Measurements from ENCODE around the gene ERFL.

Gene ERFL

DNA sequence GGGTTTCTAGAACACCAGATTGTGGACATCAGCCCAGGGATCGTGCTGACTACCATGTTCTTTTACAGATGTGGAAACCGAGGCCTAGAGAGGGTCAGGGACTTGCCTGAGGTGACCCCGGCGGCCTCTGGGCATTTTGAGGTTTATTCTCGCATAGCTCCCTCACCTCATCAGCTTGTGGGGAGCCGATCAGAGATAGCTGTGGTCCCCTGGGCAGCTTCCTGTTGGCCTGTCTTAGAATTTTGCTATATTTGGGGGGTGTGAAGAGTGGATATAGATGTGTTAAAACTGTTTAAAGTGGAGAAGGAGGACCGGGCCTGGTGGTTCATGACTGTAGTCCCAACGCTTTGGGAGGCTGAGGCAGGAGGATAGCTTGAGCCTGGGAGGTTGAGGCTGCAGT lies 38.4 kb downstream of the ERFL start:
- Histone ChIP-seq H3K4me3 (ENCODE audit: low read depth, low read length) (no peak overlapping the region), H3K36me3 (ENCODE audit: control insufficient read depth, insufficient read depth, low read length) (peaks cover 9% of the 10 kb centered on the region; the same call in 1 of the 2 replicates), H3K27ac (ENCODE audit: low read depth, low read length) (no peak overlapping the region), H3K9ac (ENCODE audit: low read length) (no peak overlapping the region), H3K9me3 (ENCODE audit: control insufficient read depth, insufficient read depth, low read depth, low read length) (no peaks in the 10 kb centered on the region), H3K27me3 (ENCODE audit: control insufficient read depth, insufficient read depth, low read length) (no peaks in the 10 kb centered on the region), H3K4me1 (ENCODE audit: control insufficient read depth, insufficient read depth, low read length) (peaks cover 22% of the 10 kb centered on the region)

DNA sequence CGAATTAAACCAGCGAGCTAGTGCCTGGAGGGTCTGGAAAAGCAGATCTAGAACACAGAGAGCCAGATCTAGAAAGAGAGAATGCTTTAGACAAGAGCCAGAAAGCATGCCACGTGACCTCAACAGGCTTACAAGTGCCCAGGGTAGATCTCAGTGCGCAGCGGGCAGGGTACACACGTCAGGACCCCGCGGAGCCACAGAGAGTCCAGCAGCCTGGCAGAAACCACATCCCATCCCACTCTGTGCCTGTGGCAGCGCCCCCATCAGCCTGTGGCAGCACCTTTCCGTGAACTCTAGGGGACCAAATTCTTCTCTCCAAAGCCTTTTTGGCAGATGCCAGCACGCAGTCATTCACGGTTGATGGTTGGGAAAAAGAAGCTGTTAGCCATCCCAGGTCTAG lies 39.3 kb downstream of the ERFL start:
- no peak overlapping the region for H3K4me3 ChIP-seq (ENCODE audit: low read depth, low read length)
- H3K27me3 ChIP-seq (ENCODE audit: control insufficient read depth, insufficient read depth, low read length): no peaks in the 10 kb centered on the region
- peaks cover 9% of the 10 kb centered on the region; the same call in 1 of the 2 replicates for H3K36me3 ChIP-seq (ENCODE audit: control insufficient read depth, insufficient read depth, low read length)
- H3K27ac ChIP-seq (ENCODE audit: low read depth, low read length): no peak overlapping the region
- H3K9ac ChIP-seq (ENCODE audit: low read length): no peak overlapping the region
- no peaks in the 10 kb centered on the region for H3K9me3 ChIP-seq (ENCODE audit: control insufficient read depth, insufficient read depth, low read depth, low read length)
- peaks cover 24% of the 10 kb centered on the region for H3K4me1 ChIP-seq (ENCODE audit: control insufficient read depth, insufficient read depth, low read length)

DNA sequence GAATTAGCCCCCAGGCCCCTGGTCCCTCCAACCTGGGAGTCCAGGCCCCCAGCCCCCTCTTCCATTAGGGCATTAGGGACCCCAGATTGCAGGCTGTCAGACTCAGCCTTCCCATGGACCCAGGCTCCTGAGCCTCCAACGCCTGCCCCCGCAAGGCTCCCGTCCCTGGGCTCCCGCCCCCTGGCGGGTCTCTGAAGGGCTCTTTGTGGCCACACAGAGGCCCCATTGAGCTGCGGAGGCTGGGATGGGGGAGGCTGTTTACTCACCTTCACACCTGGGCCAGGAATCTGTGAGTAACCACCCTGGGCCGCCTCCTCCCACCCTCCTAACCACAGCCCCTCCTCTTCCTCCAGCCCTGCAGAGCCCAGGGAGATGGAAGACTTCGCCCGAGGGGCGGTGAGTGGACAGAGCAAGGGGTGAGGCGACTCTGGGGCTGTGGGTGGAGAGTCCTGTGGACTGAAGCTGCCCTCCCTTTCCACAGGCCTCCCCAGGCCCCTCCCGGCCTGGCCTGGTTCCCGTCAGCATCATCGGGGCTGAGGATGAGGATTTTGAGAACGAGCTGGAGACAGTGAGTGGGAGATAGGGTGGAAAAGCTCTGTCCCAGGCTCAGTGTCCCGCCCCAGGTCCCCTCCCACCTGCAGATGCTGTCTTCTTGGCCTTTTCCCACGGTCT lies 40.4 kb downstream of the ERFL start:
- Histone ChIP-seq H3K9me3 (ENCODE audit: control insufficient read depth, insufficient read depth, low read depth, low read length) (no peaks in the 10 kb centered on the region), H3K27ac (ENCODE audit: low read depth, low read length) (no peak overlapping the region), H3K36me3 (ENCODE audit: control insufficient read depth, insufficient read depth, low read length) (peaks cover 9% of the 10 kb centered on the region; the same call in 1 of the 2 replicates), H3K27me3 (ENCODE audit: control insufficient read depth, insufficient read depth, low read length) (peaks cover 6% of the 10 kb centered on the region), H3K9ac (ENCODE audit: low read length) (no peak overlapping the region), H3K4me3 (ENCODE audit: low read depth, low read length) (no peak overlapping the region), H3K4me1 (ENCODE audit: control insufficient read depth, insufficient read depth, low read length) (peaks cover 24% of the 10 kb centered on the region)

DNA sequence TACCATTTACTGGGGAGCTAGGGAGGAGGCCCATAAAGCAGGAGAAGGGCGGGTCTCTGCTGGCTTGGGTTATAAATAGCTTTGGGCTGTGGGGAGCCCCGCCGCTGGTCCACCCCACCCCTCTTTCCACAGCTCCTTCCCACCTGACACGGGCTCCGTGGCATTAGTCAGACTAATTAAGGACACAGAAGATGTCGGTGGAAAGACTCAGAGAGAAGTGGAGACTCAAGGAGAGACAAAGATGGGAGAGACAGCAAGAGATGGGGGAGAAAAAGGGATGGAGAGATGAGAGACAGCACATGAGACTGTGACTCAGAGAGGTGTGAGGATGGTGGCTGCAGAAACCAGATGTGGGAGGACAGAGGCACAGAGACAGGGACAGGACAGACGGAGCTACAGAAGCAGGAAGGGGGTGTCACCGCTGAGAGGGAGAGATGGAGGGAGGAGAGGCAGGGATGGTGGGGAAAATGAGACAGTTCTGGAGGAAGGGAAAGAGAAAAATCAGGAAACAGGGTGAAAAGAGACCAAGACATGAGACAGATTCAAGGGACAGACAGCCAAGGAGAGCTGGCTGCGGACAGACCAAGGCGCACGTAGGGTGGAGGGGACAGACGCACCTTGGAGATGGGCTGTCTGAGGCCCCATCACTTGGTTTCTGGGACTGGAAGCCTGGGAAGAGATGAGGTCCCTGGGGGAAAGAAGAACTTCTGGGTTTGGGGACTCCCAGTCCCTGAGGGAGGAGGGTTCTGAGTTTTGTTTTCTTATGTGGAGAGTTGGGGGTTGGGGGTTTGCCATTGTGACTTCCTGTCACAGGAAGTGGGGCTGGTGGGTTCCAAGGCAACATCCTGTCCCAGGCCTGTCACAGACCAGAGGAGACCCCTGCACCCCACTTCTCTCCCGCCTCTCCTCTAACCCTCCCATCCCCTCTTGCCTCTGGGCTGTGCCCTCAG lies 41.2 kb downstream of the ERFL start:
- H3K9me3 ChIP-seq (ENCODE audit: control insufficient read depth, insufficient read depth, low read depth, low read length): no peaks in the 10 kb centered on the region
- H3K9ac ChIP-seq (ENCODE audit: low read length): no peak overlapping the region
- peaks cover 24% of the 10 kb centered on the region for H3K4me1 ChIP-seq (ENCODE audit: control insufficient read depth, insufficient read depth, low read length)
- no peak overlapping the region; the same call in 1 of the 2 replicates for H3K4me3 ChIP-seq (ENCODE audit: low read depth, low read length)
- no peak overlapping the region for H3K27ac ChIP-seq (ENCODE audit: low read depth, low read length)
- peaks cover 14% of the 10 kb centered on the region for H3K27me3 ChIP-seq (ENCODE audit: control insufficient read depth, insufficient read depth, low read length)
- H3K36me3 ChIP-seq (ENCODE audit: control insufficient read depth, insufficient read depth, low read length): peaks cover 9% of the 10 kb centered on the region; the same call in 1 of the 2 replicates

DNA sequence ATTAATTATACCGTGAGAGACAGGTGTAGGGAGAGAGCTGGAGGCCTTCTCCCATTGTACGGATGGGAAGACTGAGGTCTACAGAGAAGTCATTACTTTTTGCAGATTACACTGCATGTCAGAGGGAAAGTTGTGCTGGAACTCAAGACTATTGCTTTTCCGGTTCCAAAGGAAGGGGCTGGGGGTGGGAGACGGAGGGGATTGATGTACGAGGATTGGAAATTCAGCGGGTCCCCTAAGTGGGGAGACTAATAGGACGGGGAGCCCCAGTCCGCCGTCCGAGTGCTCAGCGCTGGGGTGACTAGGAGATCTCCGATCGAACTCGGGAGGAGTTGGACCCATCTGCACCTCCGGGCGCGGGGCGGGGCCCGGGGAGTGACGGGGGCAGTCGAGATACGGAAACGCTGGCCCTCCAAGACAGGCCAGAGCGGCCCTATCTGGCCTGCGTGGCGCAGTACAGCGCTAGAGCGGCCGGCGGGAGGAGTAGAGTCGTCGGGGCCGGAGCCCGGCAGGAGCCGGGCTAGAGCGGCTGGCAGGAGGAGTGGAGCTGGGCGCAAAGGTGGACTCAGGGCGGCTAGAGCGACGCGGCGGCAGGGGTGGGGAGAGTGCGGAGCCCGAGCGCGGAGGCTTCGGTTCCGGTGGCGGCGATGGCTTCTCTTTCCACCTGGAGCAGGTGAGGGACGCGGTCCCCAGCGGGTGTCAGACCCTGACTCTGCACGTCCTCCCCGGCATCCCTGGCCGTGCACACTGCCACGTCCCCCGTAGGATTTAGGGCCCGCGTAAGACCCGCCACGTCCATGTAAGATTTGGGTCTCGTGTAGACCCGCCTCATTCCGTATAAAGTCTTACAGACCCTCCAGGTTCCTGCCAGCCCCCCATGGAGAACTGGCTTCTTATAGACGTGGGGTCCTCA lies 44.2 kb downstream of the ERFL start:
- Histone ChIP-seq H3K36me3 (ENCODE audit: control insufficient read depth, insufficient read depth, low read length) (peaks cover 2% of the 10 kb centered on the region; the same call in 1 of the 2 replicates), H3K9me3 (ENCODE audit: control insufficient read depth, insufficient read depth, low read depth, low read length) (no peaks in the 10 kb centered on the region), H3K27ac (ENCODE audit: low read depth, low read length) (no peak overlapping the region), H3K9ac (ENCODE audit: low read length) (peak overlapping the region; percentile 72), H3K27me3 (ENCODE audit: control insufficient read depth, insufficient read depth, low read length) (peaks cover 28% of the 10 kb centered on the region), H3K4me3 (ENCODE audit: low read depth, low read length) (peak overlapping the region; percentile 80), H3K4me1 (ENCODE audit: control insufficient read depth, insufficient read depth, low read length) (peaks cover 24% of the 10 kb centered on the region)

DNA sequence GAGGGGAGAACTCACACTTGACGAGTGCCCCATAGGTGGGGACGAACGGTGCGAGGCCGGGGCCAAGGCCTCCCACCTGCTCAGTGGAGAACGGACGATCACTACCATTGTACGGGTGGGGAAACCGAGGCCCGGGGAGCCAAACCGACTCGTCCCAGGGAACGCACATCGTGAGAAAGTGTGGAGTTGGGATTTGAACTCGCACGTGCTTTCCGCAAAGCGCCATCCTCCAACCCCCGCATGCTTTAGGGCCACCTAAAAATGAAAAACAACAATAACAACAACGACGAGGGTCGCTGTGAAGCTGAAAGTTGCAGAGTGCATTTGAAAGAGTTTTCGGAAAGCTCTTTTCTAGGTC lies 44.8 kb downstream of the ERFL start:
- Histone ChIP-seq H3K9ac (ENCODE audit: low read length) (peak overlapping the region; percentile 14), H3K4me1 (ENCODE audit: control insufficient read depth, insufficient read depth, low read length) (peaks cover 22% of the 10 kb centered on the region), H3K4me3 (ENCODE audit: low read depth, low read length) (peak overlapping the region; percentile 80), H3K27ac (ENCODE audit: low read depth, low read length) (no peak overlapping the region), H3K9me3 (ENCODE audit: control insufficient read depth, insufficient read depth, low read depth, low read length) (no peaks in the 10 kb centered on the region), H3K27me3 (ENCODE audit: control insufficient read depth, insufficient read depth, low read length) (peaks cover 33% of the 10 kb centered on the region), H3K36me3 (ENCODE audit: control insufficient read depth, insufficient read depth, low read length) (no peaks in the 10 kb centered on the region)

DNA sequence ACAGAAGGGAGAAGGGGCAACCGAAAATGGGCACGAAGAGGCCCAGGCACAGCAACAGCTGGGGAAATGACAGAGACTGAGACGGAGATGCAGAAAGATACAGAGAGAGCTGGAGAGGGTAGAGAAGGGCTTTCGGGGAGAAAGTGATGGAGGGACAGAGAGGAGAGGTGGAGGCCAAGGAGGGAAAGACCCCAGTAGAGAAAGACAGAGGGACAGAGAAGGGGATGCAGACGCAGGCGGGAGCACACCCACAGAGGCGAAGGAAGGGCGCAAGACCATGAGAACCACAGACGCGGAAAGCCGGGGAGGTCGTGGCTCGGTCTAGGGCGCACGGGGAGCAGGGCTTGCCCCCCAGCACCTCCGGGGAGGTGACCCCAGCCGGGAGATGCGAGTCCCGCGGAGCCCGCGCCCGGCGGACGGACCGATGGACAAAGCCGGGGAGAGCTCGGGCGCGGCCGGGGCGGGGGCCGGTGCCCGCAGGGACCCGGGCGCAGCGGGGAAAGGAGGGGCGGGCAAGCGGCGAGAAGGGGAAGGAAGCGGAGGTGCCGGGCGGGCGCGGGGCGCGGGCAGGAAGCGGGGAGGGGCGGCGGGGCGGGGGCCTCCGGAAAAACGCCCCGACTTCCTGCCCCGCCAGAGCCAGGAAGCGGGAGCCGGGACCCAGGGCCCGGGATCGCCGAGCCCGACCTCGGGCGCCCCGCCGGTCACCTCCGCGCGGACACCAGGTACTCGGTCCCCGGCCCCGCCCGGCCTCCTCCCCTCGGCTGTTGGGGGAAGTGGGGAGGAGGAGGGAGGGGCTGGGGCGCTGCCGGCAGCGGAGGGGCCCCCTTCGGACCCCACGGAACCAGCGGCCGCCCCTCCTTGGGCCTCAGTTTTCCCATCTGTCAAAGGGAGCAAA lies 45.4 kb downstream of the ERFL start, which contains the start of gene ARHGEF1:
TSS of gene ARHGEF1 (plus strand) at position 617 of the 895 bp plus-strand sequence. CDS start 4,899 bp downstream, outside the sequence.
- Histone ChIP-seq H3K4me1 (ENCODE audit: control insufficient read depth, insufficient read depth, low read length) (peaks cover 16% of the 10 kb centered on the region), H3K27me3 (ENCODE audit: control insufficient read depth, insufficient read depth, low read length) (peaks cover 36% of the 10 kb centered on the region), H3K27ac (ENCODE audit: low read depth, low read length) (no peak within 1 kb of the TSS), H3K36me3 (ENCODE audit: control insufficient read depth, insufficient read depth, low read length) (no peaks in the 10 kb centered on the region), H3K9ac (ENCODE audit: low read length) (peak within 1 kb of the TSS; percentile 14), H3K9me3 (ENCODE audit: control insufficient read depth, insufficient read depth, low read depth, low read length) (no peaks in the 10 kb centered on the region), H3K4me3 (ENCODE audit: low read depth, low read length) (peak within 1 kb of the TSS; percentile 80)

DNA sequence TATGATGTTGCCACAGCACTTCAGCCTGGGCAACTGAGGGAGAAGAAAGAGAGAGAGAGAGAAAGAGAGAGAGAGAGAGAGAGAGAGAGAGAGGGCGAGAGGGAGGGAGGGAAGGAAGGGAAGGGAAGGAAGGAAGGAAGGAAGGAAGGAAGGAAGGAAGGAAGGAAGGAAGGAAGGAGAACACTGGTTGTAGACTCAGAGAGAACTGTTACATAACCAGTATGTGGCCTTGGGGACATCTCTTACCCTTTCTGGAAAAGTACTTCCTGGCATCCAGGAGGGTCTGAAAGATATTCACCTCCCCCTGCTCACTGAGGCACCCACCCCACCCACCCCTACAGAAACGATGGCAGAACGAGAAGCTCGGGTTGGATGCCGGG lies 47.9 kb downstream of the ERFL start:
- no peak overlapping the region for H3K4me3 ChIP-seq (ENCODE audit: low read depth, low read length)
- H3K36me3 ChIP-seq (ENCODE audit: control insufficient read depth, insufficient read depth, low read length): no peaks in the 10 kb centered on the region
- H3K9me3 ChIP-seq (ENCODE audit: control insufficient read depth, insufficient read depth, low read depth, low read length): no peaks in the 10 kb centered on the region
- H3K4me1 ChIP-seq (ENCODE audit: control insufficient read depth, insufficient read depth, low read length): peaks cover 5% of the 10 kb centered on the region; the same call in 1 of the 2 replicates
- no peak overlapping the region for H3K9ac ChIP-seq (ENCODE audit: low read length)
- peaks cover 45% of the 10 kb centered on the region for H3K27me3 ChIP-seq (ENCODE audit: control insufficient read depth, insufficient read depth, low read length)
- no peak overlapping the region for H3K27ac ChIP-seq (ENCODE audit: low read depth, low read length)

DNA sequence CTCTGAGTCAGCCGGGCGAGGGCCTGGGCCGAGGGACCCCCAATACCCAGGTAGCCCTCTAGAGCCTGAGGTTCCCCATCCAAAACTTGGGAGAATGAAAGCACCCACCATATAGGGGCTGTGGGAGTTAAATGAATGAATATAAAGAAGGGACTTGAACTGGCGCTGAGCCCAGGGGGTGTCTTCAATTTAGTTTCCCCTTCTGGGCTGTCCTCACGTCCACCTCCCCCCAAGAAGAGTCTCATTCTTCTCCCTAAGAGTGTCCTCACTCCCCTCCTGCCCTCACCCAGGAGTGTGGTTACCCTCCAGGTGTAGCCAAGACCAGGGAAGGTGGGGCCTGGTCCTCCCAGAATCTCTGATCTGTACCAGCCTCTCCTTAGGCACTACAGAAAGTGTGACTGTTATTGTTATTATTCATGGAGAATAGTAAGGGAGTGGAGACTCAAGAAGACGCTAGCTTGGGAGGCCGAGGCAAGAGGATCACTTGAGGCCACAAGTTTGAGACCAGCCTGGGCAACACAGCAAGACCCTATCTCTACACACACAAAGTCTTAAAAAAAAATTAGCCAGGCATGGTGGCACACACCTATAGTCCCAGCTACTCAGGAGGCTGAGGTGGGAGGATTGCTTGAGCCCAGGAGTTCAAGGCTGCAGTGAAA lies 48.5 kb downstream of the ERFL start:
- H3K4me3 ChIP-seq (ENCODE audit: low read depth, low read length): no peak overlapping the region
- peaks cover 4% of the 10 kb centered on the region; the same call in 1 of the 2 replicates for H3K4me1 ChIP-seq (ENCODE audit: control insufficient read depth, insufficient read depth, low read length)
- no peaks in the 10 kb centered on the region for H3K9me3 ChIP-seq (ENCODE audit: control insufficient read depth, insufficient read depth, low read depth, low read length)

More for the DNA sequence above, 48.5 kb downstream of the ERFL start:
- Histone ChIP-seq H3K27ac (ENCODE audit: low read depth, low read length) (no peak overlapping the region), H3K9ac (ENCODE audit: low read length) (no peak overlapping the region), H3K27me3 (ENCODE audit: control insufficient read depth, insufficient read depth, low read length) (peaks cover 45% of the 10 kb centered on the region), H3K36me3 (ENCODE audit: control insufficient read depth, insufficient read depth, low read length) (no peaks in the 10 kb centered on the region)

All from HUES6 (cell line).